ENCODE results near the gene DISC1. TPM values are rescaled to one million over a fixed set of nuclear protein-coding genes. Genes with fewer than 3 reads are reported as not detected.

Gene DISC1
- total and polyA plus RNA-seq, 2 experiments from 2014 or later, result 2.1 to 6.5 TPM

GRCh38 chr1:231817801-231818200 is 191.2 kb downstream of the DISC1 start:
- Histone ChIP-seq H3K79me2 (replicated peaks; ENCODE audit: insufficient read depth) (no peaks in the 10 kb centered on the region), H3K27ac (ENCODE audit: low read depth) (no peak overlapping the region), H2AFZ (no peak overlapping the region), H3F3A (replicated peaks; ENCODE audit: low read depth) (no peaks in the 10 kb centered on the region), H3K27me3 (ENCODE audit: insufficient read depth) (no peaks in the 10 kb centered on the region), H3K4me2 (no peak overlapping the region), H3K9me2 (ENCODE audit: insufficient read depth) (peaks cover 7% of the 10 kb centered on the region), H3K36me3 (ENCODE audit: insufficient read depth) (no peaks in the 10 kb centered on the region), H3K4me3 (no peak overlapping the region), H3K4me1 (ENCODE audit: insufficient read depth) (no peaks in the 10 kb centered on the region), H4K20me1 (replicated peaks; ENCODE audit: insufficient read depth) (no peaks in the 10 kb centered on the region; the same call in 1 of the 2 replicates)
- H3K4me3 Mint-ChIP-seq, result no peak overlapping the region
- TF ChIP-seq ZNF462 (CRISPR knock-in tag; IDR thresholded peaks at IDR 0.05) (no peak), ZNF331 (CRISPR knock-in tag; IDR thresholded peaks at IDR 0.05; ENCODE audit: low read depth) (no peak), ZNF114 (CRISPR knock-in tag; IDR thresholded peaks at IDR 0.05) (no peak), CREB1 (CRISPR knock-in tag; IDR thresholded peaks at IDR 0.05; ENCODE audit: low read depth) (no peak), EZH2 (IDR thresholded peaks at IDR 0.05; ENCODE audit: low read depth, unreplicated experiment) (no peak), EZH2phosphoT487 (IDR thresholded peaks at IDR 0.05; ENCODE audit: unreplicated experiment) (no peak), JUNB (IDR thresholded peaks at IDR 0.05; ENCODE audit: unreplicated experiment) (no peak), POLR2AphosphoS5 (IDR thresholded peaks at IDR 0.05; ENCODE audit: low read depth) (no peak), ETS1 (IDR thresholded peaks at IDR 0.05) (no peak)
- TF ChIP-seq, protein P1, sequence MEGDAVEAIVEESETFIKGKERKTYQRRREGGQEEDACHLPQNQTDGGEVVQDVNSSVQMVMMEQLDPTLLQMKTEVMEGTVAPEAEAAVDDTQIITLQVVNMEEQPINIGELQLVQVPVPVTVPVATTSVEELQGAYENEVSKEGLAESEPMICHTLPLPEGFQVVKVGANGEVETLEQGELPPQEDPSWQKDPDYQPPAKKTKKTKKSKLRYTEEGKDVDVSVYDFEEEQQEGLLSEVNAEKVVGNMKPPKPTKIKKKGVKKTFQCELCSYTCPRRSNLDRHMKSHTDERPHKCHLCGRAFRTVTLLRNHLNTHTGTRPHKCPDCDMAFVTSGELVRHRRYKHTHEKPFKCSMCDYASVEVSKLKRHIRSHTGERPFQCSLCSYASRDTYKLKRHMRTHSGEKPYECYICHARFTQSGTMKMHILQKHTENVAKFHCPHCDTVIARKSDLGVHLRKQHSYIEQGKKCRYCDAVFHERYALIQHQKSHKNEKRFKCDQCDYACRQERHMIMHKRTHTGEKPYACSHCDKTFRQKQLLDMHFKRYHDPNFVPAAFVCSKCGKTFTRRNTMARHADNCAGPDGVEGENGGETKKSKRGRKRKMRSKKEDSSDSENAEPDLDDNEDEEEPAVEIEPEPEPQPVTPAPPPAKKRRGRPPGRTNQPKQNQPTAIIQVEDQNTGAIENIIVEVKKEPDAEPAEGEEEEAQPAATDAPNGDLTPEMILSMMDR (conservative IDR thresholded peaks at IDR 0.05; ENCODE audit: low read depth in 2 of 2), result no peak
- TF ChIP-seq, protein P2, sequence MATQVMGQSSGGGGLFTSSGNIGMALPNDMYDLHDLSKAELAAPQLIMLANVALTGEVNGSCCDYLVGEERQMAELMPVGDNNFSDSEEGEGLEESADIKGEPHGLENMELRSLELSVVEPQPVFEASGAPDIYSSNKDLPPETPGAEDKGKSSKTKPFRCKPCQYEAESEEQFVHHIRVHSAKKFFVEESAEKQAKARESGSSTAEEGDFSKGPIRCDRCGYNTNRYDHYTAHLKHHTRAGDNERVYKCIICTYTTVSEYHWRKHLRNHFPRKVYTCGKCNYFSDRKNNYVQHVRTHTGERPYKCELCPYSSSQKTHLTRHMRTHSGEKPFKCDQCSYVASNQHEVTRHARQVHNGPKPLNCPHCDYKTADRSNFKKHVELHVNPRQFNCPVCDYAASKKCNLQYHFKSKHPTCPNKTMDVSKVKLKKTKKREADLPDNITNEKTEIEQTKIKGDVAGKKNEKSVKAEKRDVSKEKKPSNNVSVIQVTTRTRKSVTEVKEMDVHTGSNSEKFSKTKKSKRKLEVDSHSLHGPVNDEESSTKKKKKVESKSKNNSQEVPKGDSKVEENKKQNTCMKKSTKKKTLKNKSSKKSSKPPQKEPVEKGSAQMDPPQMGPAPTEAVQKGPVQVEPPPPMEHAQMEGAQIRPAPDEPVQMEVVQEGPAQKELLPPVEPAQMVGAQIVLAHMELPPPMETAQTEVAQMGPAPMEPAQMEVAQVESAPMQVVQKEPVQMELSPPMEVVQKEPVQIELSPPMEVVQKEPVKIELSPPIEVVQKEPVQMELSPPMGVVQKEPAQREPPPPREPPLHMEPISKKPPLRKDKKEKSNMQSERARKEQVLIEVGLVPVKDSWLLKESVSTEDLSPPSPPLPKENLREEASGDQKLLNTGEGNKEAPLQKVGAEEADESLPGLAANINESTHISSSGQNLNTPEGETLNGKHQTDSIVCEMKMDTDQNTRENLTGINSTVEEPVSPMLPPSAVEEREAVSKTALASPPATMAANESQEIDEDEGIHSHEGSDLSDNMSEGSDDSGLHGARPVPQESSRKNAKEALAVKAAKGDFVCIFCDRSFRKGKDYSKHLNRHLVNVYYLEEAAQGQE (IDR thresholded peaks at IDR 0.05; ENCODE audit: unreplicated experiment), result no peak
- no peak for ATAC-seq
- H3K27ac Mint-ChIP-seq, result no peak overlapping the region
- no peaks in the 10 kb centered on the region for H3K9me3 Mint-ChIP-seq
- peaks cover 6% of the 10 kb centered on the region; the same call in 1 of the 3 replicates for H3K4me1 Mint-ChIP-seq
- H3K27me3 Mint-ChIP-seq (ENCODE audit: insufficient read depth, low read depth, poor library complexity), result no peaks in the 10 kb centered on the region
- DNase-seq (ENCODE audit: low spot score), result no peak
- H3K36me3 Mint-ChIP-seq (ENCODE audit: low read depth), result no peaks in the 10 kb centered on the region
